Epithelial cell of proximal tubule (primary cell): ENCODE results near the gene ZNF467. TPM values are rescaled to one million over a fixed set of nuclear protein-coding genes. Genes with fewer than 3 reads are reported as not detected.
A peak's percentile ranks its signal among the peaks of the same experiment; 100 is the strongest.

Source experiments
- DNase-seq: peaks from one replicate; pipeline ENCODE4 v3.0.0-alpha.2; 2011; ENCODE audit warnings: low read depth
- H3K4me3 ChIP-seq: 2 replicates; pipeline ENCODE4 v1.5.1; 2011; ENCODE audit warnings: low read depth, mild to moderate bottlenecking, low read length
- CTCF ChIP-seq: conservative IDR thresholded peaks from 2 replicates; pipeline ENCODE4 v1.5.1; 2012; ENCODE audit warnings: low read depth, mild to moderate bottlenecking, low read length
- total RNA-seq: library from RNA; depleted of rRNA; stranded (reverse); fragments of >200 nt; gene quantifications from 2 replicates; pipeline ENCODE4 v1.2.3, GENCODE V29; 2015

ZNF467 gene
- total RNA-seq, 1 donor from 2014 or later: 0.12 TPM

- no peak for DNase-seq
- H3K4me3 ChIP-seq: no peak overlapping the region
- no peak for TF ChIP-seq CTCF
Measured at GRCh38 chr7:149789101-149789500, 15.7 kb upstream of the ZNF467 start.

DNA sequence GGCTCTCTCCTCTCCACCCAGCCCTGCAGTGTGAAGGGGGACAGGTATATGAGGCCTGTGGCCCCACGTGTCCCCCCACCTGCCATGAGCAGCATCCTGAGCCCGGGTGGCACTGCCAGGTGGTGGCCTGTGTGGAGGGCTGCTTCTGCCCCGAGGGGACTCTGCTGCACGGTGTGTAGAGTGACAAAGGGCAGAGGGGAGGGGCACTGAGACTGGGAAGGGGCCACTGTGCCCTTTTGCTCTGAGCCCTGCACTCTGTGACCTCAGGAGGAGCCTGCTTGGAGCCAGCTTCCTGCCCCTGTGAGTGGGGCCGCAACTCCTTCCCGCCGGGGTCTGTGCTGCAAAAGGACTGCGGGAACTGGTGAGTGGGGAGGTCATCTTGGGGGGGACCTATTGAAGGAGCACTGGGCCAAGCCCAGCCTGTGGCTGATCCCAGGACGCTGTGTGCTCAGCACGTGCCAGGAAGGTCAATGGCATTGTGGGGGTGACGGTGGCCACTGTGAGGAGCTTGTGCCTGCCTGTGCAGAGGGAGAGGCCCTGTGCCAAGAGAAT lies 15.0 kb upstream of the ZNF467 start:
- TF ChIP-seq CTCF: no peak
- DNase-seq: no peak

GRCh38 chr7:149787428-149788299 lies 14.3 kb upstream of the ZNF467 start:
- TF ChIP-seq CTCF: peak; percentile 45
- no peak overlapping the region for H3K4me3 ChIP-seq
- no peak for DNase-seq

More for the DNA sequence above, 15.0 kb upstream of the ZNF467 start:
- H3K4me3 ChIP-seq: no peak overlapping the region

- TF ChIP-seq CTCF: no peak
- no peak for DNase-seq
- H3K4me3 ChIP-seq: no peak overlapping the region
Measured at GRCh38 chr7:149785983-149786382, 12.6 kb upstream of the ZNF467 start.

DNA sequence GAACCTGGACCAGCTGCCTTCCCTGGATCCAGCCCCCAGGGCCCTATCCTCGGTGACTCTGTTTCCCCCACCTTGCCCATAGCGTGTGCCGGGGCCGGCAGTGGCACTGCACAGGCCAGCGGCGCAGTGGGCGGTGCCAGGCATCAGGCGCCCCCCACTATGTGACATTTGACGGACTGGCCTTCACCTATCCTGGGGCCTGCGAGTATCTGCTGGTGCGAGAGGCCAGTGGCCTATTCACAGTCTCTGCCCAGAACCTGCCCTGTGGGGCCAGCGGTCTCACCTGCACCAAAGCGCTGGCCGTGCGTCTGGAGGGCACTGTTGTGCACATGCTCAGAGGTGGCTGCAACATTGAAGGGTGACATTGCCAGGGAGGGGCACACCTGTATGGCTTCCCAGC lies 12.0 kb upstream of the ZNF467 start:
- no peak overlapping the region for H3K4me3 ChIP-seq
- TF ChIP-seq CTCF: no peak
- DNase-seq: no peak

- no peak overlapping the region for H3K4me3 ChIP-seq
- no peak for DNase-seq
- TF ChIP-seq CTCF: no peak
Measured at GRCh38 chr7:149784251-149784608, 10.8 kb upstream of the ZNF467 start.
